HFFc6 (cell line): ENCODE measurements around the gene RNF224. TPM values are rescaled to one million over a fixed set of nuclear protein-coding genes. Genes with fewer than 3 reads are reported as not detected.
"Not testable (repeated sequence)": the region's sequence is repeated elsewhere in the genome, so short reads cannot be mapped to it uniquely, and the experiment has no call there.

Experiments used
- DNase-seq: peaks from one replicate; pipeline ENCODE4 v3.0.0-alpha.2; 2018
- H3K27ac Mint-ChIP-seq: 2 replicates; pipeline ENCODE4 v1.8.0; 2020; ENCODE audit warnings: mild to moderate bottlenecking, mixed read lengths
- H3K27me3 Mint-ChIP-seq: 2 replicates; pipeline ENCODE4 v1.8.0; 2021; ENCODE audit warnings: mild to moderate bottlenecking, moderate library complexity, mixed read lengths; ENCODE audit not compliant: insufficient read depth
- H3K36me3 Mint-ChIP-seq: 2 replicates; pipeline ENCODE4 v1.8.0; 2021; ENCODE audit warnings: low read depth, mixed read lengths
- H3K4me1 Mint-ChIP-seq: 2 replicates; pipeline ENCODE4 v1.8.0; 2020; ENCODE audit warnings: low read depth, mixed read lengths
- H3K4me3 Mint-ChIP-seq: 2 replicates; pipeline ENCODE4 v1.8.0; 2020; ENCODE audit warnings: mild to moderate bottlenecking, moderate library complexity, mixed read lengths
- H3K9me3 Mint-ChIP-seq: 2 replicates; pipeline ENCODE4 v1.8.0; 2020; ENCODE audit warnings: mild to moderate bottlenecking, mixed read lengths
- total RNA-seq, 6 experiments: library from RNA; stranded (reverse); fragmentation: NEBNext Ultra II Directional; extraction: Animal tissue kit (Norgen Biotek cat#: 25700); gene quantifications; 2 replicates in 1 of 6; 3 replicates in 5 of 6; pipeline ENCODE4 v1.2.3, GENCODE V29; 2021
- TF ChIP-seq, protein P1 (sequence below): fragments of 200-600 bp; sonication (generic); IDR thresholded peaks from 2 replicates; pipeline ENCODE4 v1.5.0; 2021; ENCODE audit warnings: antibody characterized with exemption, mild to moderate bottlenecking

Gene RNF224
- total RNA-seq, 6 experiments from 2014 or later: not detected

DNA sequence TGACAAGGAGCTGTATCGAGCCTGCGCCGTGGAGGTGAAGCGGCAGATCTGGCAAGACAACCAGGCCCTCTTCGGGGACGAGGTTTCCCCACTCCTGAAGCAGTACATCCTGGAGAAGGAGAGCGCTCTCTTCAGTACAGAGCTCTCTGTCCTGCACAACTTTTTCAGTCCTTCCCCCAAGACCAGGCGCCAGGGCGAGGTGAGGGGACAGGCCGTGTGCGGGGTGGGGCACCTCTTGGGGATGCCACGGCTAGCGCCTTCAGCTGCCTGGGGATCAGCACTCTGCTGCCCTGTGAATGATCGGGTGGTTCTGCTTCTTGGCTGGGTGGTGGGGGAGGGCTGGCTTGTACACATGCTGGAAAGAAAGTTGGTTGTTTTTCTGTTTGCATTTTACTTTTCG, 29.6 kb downstream of the RNF224 start:
- TF ChIP-seq, protein P1, sequence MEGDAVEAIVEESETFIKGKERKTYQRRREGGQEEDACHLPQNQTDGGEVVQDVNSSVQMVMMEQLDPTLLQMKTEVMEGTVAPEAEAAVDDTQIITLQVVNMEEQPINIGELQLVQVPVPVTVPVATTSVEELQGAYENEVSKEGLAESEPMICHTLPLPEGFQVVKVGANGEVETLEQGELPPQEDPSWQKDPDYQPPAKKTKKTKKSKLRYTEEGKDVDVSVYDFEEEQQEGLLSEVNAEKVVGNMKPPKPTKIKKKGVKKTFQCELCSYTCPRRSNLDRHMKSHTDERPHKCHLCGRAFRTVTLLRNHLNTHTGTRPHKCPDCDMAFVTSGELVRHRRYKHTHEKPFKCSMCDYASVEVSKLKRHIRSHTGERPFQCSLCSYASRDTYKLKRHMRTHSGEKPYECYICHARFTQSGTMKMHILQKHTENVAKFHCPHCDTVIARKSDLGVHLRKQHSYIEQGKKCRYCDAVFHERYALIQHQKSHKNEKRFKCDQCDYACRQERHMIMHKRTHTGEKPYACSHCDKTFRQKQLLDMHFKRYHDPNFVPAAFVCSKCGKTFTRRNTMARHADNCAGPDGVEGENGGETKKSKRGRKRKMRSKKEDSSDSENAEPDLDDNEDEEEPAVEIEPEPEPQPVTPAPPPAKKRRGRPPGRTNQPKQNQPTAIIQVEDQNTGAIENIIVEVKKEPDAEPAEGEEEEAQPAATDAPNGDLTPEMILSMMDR: no peak
- Mint-ChIP-seq H3K36me3 (peaks cover 5% of the 10 kb centered on the region; the same call in 1 of the 2 replicates), H3K27ac (no peak overlapping the region), H3K4me1 (peaks cover 17% of the 10 kb centered on the region), H3K4me3 (peak overlapping the region; percentile 90), H3K9me3 (no peaks in the 10 kb centered on the region), H3K27me3 (no peaks in the 10 kb centered on the region; the same call in 1 of the 2 replicates)
- no peak for DNase-seq

DNA sequence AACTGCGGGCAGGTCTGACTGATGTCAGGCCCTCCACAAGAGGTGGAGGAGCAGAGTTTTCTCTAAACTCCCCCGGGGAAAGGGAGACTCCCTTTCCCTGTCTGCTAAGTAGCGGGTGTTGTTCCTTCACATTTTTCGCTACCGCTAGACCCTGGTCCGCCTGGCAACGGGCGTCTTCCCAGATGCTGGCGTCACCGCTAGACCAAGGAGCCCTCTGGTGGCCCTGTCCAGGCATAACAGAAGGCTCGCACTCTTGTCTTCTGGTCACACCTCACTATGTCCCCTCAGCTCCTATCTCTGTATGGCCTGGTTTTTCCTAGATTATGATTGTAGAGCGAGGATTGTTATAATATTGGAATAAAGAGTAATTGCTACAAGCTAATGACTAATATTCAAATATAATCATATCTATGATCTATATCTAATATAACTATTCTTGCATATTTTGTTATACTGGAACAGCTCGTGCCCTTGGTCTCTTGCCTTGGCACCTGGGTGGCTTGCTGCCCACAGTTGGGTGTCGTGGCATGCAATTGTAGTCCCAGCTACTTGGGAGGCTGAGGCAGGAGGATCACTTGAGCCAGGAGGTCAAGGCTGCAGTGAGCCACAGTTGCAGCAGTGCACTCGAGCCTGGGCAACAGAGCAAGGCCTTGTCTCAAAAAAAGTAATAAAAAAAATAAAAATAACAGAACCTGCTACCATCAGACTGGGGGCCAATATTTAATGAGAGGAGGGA, 35.0 kb downstream of the RNF224 start:
- TF ChIP-seq, protein P1: peak; percentile 70
- not testable (repeated sequence) for H3K4me3 Mint-ChIP-seq, H3K9me3 Mint-ChIP-seq, H3K27ac Mint-ChIP-seq, H3K27me3 Mint-ChIP-seq, H3K4me1 Mint-ChIP-seq, H3K36me3 Mint-ChIP-seq
- DNase-seq: peak; percentile 40

DNA sequence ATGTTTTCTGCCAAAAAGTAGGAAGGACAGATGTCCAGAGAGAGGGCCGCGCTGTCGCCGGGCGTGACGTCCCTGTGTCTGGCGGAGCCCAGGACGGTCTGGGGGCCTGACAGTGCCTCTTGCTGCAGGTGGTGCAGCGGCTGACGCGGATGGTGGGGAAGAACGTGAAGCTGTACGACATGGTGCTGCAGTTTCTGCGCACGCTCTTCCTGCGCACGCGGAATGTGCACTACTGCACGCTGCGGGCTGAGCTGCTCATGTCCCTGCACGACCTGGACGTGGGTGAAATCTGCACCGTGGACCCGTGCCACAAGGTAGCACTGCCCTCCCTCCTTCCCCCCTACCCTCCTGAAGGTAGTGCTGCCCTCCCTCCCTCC, 35.6 kb downstream of the RNF224 start:
- H3K27ac Mint-ChIP-seq: no peak overlapping the region
- no peak overlapping the region for H3K4me3 Mint-ChIP-seq
- TF ChIP-seq, protein P1: no peak
- H3K4me1 Mint-ChIP-seq: peaks cover 10% of the 10 kb centered on the region
- H3K9me3 Mint-ChIP-seq: no peaks in the 10 kb centered on the region
- peaks cover 6% of the 10 kb centered on the region; the same call in 1 of the 2 replicates for H3K36me3 Mint-ChIP-seq
- no peaks in the 10 kb centered on the region for H3K27me3 Mint-ChIP-seq
- no peak for DNase-seq

DNA sequence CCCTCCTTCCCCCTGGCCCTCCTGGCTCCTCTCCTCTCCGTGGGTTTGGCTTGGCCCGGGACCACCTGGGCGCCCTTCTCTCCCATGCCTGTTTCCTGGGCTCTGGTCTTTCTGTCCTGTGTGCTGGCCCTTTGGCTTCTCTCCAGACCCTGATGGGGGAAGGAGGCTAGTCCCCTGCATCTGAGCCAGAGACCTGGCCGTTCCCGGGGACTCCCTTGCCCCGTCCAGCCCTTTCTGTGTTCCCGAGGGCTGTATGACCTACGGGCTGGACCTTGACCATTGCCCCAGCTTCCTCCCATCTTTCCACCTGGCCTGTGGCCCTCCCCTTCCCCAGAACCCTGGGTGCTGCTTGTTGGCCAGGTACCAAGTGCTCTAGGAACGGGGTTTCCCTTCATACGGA, 36.2 kb downstream of the RNF224 start:
- no peak for DNase-seq
- no peak overlapping the region for H3K4me3 Mint-ChIP-seq

DNA sequence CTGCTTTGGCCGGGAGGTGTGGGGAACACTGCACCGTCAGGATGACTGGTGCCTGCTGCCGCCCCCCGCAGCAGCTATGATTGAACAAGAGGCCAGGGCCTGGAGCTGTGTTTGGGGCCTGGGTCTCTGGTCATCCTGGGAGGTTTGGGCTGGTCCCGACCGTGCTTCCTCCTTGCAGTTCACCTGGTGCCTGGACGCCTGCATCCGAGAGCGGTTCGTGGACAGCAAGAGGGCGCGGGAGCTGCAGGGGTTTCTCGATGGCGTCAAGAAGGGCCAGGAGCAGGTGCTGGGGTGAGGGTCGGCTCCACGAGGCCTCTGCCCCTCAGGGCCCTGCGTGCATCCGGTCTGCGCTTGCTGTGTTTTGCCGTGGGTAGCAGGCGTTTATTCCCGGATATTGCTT, 36.8 kb downstream of the RNF224 start:
- Mint-ChIP-seq H3K27ac (no peak overlapping the region), H3K9me3 (no peaks in the 10 kb centered on the region), H3K4me3 (no peak overlapping the region), H3K27me3 (peaks cover under 1% of the 10 kb centered on the region), H3K36me3 (peaks cover 16% of the 10 kb centered on the region), H3K4me1 (peaks cover 22% of the 10 kb centered on the region)
- TF ChIP-seq, protein P1: no peak
- DNase-seq: no peak

More for the DNA sequence above, 36.2 kb downstream of the RNF224 start:
- H3K27ac Mint-ChIP-seq: no peak overlapping the region
- TF ChIP-seq, protein P1: no peak
- H3K27me3 Mint-ChIP-seq: no peaks in the 10 kb centered on the region; the same call in 1 of the 2 replicates
- peaks cover 16% of the 10 kb centered on the region for H3K4me1 Mint-ChIP-seq
- H3K9me3 Mint-ChIP-seq: no peaks in the 10 kb centered on the region
- peaks cover 10% of the 10 kb centered on the region for H3K36me3 Mint-ChIP-seq
